Keratinocyte (primary cell): ENCODE data around the gene INSC. TPM values are rescaled to one million over a fixed set of nuclear protein-coding genes. Genes with fewer than 3 reads are reported as not detected.

Experiments
- DNase-seq: peaks from one replicate; pipeline ENCODE4 v3.0.0-alpha.2; 2011; ENCODE audit warnings: low read depth, missing footprints, low spot score
- FAIRE-seq: peaks from 2 replicates; lab custom pipeline; 2011; peaks lifted over from hg19 to GRCh38; lab: Jason Lieb, UNC
- H2AFZ ChIP-seq: 2 replicates; pipeline ENCODE4 v1.6.0; 2012; ENCODE audit warnings: low read length, control low read depth, inconsistent platforms; ENCODE audit not compliant: control insufficient read depth
- H3K27ac ChIP-seq: 2 replicates; pipeline ENCODE4 v1.5.1; 2011; ENCODE audit warnings: low read length; ENCODE audit not compliant: control insufficient read depth, insufficient read depth
- H3K27me3 ChIP-seq: 3 replicates; pipeline ENCODE4 v1.6.0; 2011; ENCODE audit warnings: low read length; ENCODE audit not compliant: control insufficient read depth, insufficient read depth; ENCODE audit errors: extremely low read depth
- H3K36me3 ChIP-seq, 2 experiments: 2 replicates in 1 of 2; 3 replicates in 1 of 2; pipeline ENCODE4 v1.5.1; 2011; ENCODE audit warnings: low read length in 2 of 2, mild to moderate bottlenecking in 1 of 2; ENCODE audit not compliant: control insufficient read depth in 2 of 2, insufficient read depth in 2 of 2; ENCODE audit errors: extremely low read depth in 1 of 2
- H3K4me1 ChIP-seq: 3 replicates; pipeline ENCODE4 v1.5.1; 2011; ENCODE audit warnings: low read length; ENCODE audit not compliant: control insufficient read depth, insufficient read depth; ENCODE audit errors: extremely low read depth
- H3K4me2 ChIP-seq: 3 replicates; pipeline ENCODE4 v1.6.0; 2011; ENCODE audit warnings: low read depth, low read length; ENCODE audit not compliant: control insufficient read depth, insufficient read depth; ENCODE audit errors: extremely low read depth
- H3K4me3 ChIP-seq, 3 experiments: fragments of 200-600 bp in 1 of 3; sonication (generic) in 1 of 3; 2 replicates in 2 of 3; 3 replicates in 1 of 3; pipeline ENCODE4 v1.5.1; 2011 to 2016; ENCODE audit warnings: low read length in 3 of 3, mild to moderate bottlenecking in 3 of 3, control low read depth in 2 of 3, inconsistent platforms in 1 of 3, low read depth in 1 of 3, mixed read lengths in 1 of 3, mixed run types in 1 of 3, moderate library complexity in 1 of 3; ENCODE audit not compliant: control insufficient read depth in 2 of 3, insufficient read depth in 2 of 3; ENCODE audit errors: extremely low read depth in 1 of 3
- H3K79me2 ChIP-seq: 2 replicates; pipeline ENCODE4 v1.6.0; 2012; ENCODE audit warnings: low read length; ENCODE audit not compliant: control insufficient read depth, insufficient read depth
- H3K9ac ChIP-seq: 3 replicates; pipeline ENCODE4 v1.6.0; 2011; ENCODE audit warnings: low read length; ENCODE audit not compliant: control insufficient read depth, insufficient read depth; ENCODE audit errors: extremely low read depth
- H3K9me1 ChIP-seq: 3 replicates; pipeline ENCODE4 v1.6.0; 2011; ENCODE audit warnings: low read length; ENCODE audit not compliant: control insufficient read depth, insufficient read depth; ENCODE audit errors: extremely low read depth
- H3K9me3 ChIP-seq: 2 replicates; pipeline ENCODE4 v1.5.1; 2012; ENCODE audit warnings: low read depth, low read length; ENCODE audit not compliant: control insufficient read depth
- H4K20me1 ChIP-seq: 3 replicates; pipeline ENCODE4 v1.6.0; 2011; ENCODE audit warnings: low read length; ENCODE audit not compliant: control insufficient read depth, insufficient read depth; ENCODE audit errors: extremely low read depth
- CTCF ChIP-seq, 3 experiments: IDR thresholded peaks in 1 of 3; conservative IDR thresholded peaks in 1 of 3; optimal IDR thresholded peaks in 1 of 3; 2 replicates in 2 of 3; 3 replicates in 1 of 3; pipeline versions ENCODE3 to v1.5.1; 2011; ENCODE audit warnings: low read length in 3 of 3, mild to moderate bottlenecking in 3 of 3, moderate library complexity in 2 of 3, control low read depth in 1 of 3, inconsistent platforms in 1 of 3; ENCODE audit not compliant: insufficient read depth in 2 of 3; ENCODE audit errors: extremely low read depth in 1 of 3
- EZH2 ChIP-seq: IDR thresholded peaks from one replicate; pipeline ENCODE4 v1.6.1; 2012; ENCODE audit warnings: inconsistent platforms, mild to moderate bottlenecking, low read length, moderate library complexity
- dilution Hi-C: fragments of 300-500 bp; cut with MboI; formaldehyde crosslinking; loops from one replicate; pipeline ENCODE4 v1.7.0; 2020; ENCODE audit warnings: low sequenced_read_pairs; ENCODE audit not compliant: extremely low pct_ligation_motif_present
- polyA plus RNA-seq, 5 experiments: library from polyadenylated mRNA; depleted of rRNA in 3 of 5; stranded (reverse) in 3 of 5; stranded (forward) in 1 of 5; unstranded in 1 of 5; fragments of >200 nt; gene quantifications; 1 replicate in 1 of 5; 2 replicates in 3 of 5; 3 replicates in 1 of 5; pipeline versions ENCODE4 v1.2.1 to v1.2.3, GENCODE V29; 2011 to 2012; ENCODE audit warnings: missing spikeins in 2 of 5, low read depth in 1 of 5, low replicate concordance in 1 of 5

INSC gene
- polyA plus RNA-seq, 1 donor (not counting 4 experiments of a cell fraction or from before 2014, with no cell fraction given): 0.13 TPM

- Histone ChIP-seq H2AFZ (no peak overlapping the region), H3K79me2 (no peaks in the 10 kb centered on the region), H3K9me1 (no peaks in the 10 kb centered on the region), H3K4me3 (no peak overlapping the region), H3K36me3 (no peaks in the 10 kb centered on the region), H4K20me1 (no peaks in the 10 kb centered on the region), H3K27ac (no peak overlapping the region), H3K27me3 (no peaks in the 10 kb centered on the region), H3K9ac (no peak overlapping the region), H3K4me2 (no peak overlapping the region), H3K4me1 (no peaks in the 10 kb centered on the region), H3K9me3 (no peaks in the 10 kb centered on the region)
- dilution Hi-C loops: no loop called here
- no peak for DNase-seq
- no peak for TF ChIP-seq EZH2
- TF ChIP-seq CTCF (optimal IDR thresholded peaks at IDR 0.05 in 1 of 3, IDR thresholded peaks at IDR 0.05 in 1 of 3, conservative IDR thresholded peaks at IDR 0.05 in 1 of 3; ENCODE audit: extremely low read depth in 1 of 3, insufficient read depth in 2 of 3, low read length in 3 of 3): no peak
- no peak for FAIRE-seq
Measured at GRCh38 chr11:15141381-15141780, 26.7 kb downstream of the INSC start.

GRCh38 chr11:15142838-15143237 lies 28.1 kb downstream of the INSC start:
- no peaks in the 10 kb centered on the region for H3K9me3 ChIP-seq
- no peaks in the 10 kb centered on the region for H3K79me2 ChIP-seq
- no peak for TF ChIP-seq CTCF (optimal IDR thresholded peaks at IDR 0.05 in 1 of 3, IDR thresholded peaks at IDR 0.05 in 1 of 3, conservative IDR thresholded peaks at IDR 0.05 in 1 of 3; ENCODE audit: extremely low read depth in 1 of 3, insufficient read depth in 2 of 3, low read length in 3 of 3)
- no peak for TF ChIP-seq EZH2
- dilution Hi-C loops: no loop called here
- H3K4me1 ChIP-seq: no peaks in the 10 kb centered on the region
- H3K36me3 ChIP-seq: no peaks in the 10 kb centered on the region
- H4K20me1 ChIP-seq: no peaks in the 10 kb centered on the region
- H3K9me1 ChIP-seq: no peaks in the 10 kb centered on the region
- H2AFZ ChIP-seq: no peak overlapping the region
- DNase-seq: no peak
- H3K9ac ChIP-seq: no peak overlapping the region
- no peak overlapping the region for H3K4me3 ChIP-seq
- no peak overlapping the region for H3K4me2 ChIP-seq
- H3K27me3 ChIP-seq: no peaks in the 10 kb centered on the region
- no peak overlapping the region for H3K27ac ChIP-seq
- FAIRE-seq: no peak
